T follicular helper cell (primary cell): ENCODE measurements around the gene SLC5A1.

Experiments
- DNase-seq: peaks from one replicate; pipeline ENCODE4 v3.0.0-alpha.2; 2020; ENCODE audit warnings: low read depth
- total RNA-seq, 2 experiments: gene quantifications; one replicate each; lab custom pipeline; 2026; lab: John Stamatoyannopoulos, UW

The SLC5A1 gene
- 0 reads per million in 2 experiments for total RNA-seq

GRCh38 chr22:32042924-32043323 is at the start of gene SLC5A1:
TSS of gene SLC5A1 (plus strand) at chr22:32043261. CDS start at chr22:32043282, 21 bp downstream.
- no peak for DNase-seq

GRCh38 chr22:31995046-31995445 is 48.0 kb upstream of the SLC5A1 start:
- no peak for DNase-seq

GRCh38 chr22:31995807-31996206 is 47.3 kb upstream of the SLC5A1 start:
- no peak for DNase-seq

GRCh38 chr22:31998784-31999385 is 44.2 kb upstream of the SLC5A1 start:
- no peak for DNase-seq

GRCh38 chr22:32000181-32000580 is 42.9 kb upstream of the SLC5A1 start:
- DNase-seq = no peak

- no peak for DNase-seq
Measured at GRCh38 chr22:32005453-32005852, 37.6 kb upstream of the SLC5A1 start.

- no peak for DNase-seq
Measured at GRCh38 chr22:32013200-32013599, 29.9 kb upstream of the SLC5A1 start.

- no peak for DNase-seq
Measured at GRCh38 chr22:32016081-32016480, 27.0 kb upstream of the SLC5A1 start.

GRCh38 chr22:32018056-32018455 is 25.0 kb upstream of the SLC5A1 start:
- DNase-seq = no peak

- DNase-seq = no peak
Measured at GRCh38 chr22:32020117-32020516, 22.9 kb upstream of the SLC5A1 start.

GRCh38 chr22:32021716-32022115 is 21.3 kb upstream of the SLC5A1 start:
- DNase-seq = no peak

GRCh38 chr22:32023251-32023827 is 19.7 kb upstream of the SLC5A1 start:
- no peak for DNase-seq

GRCh38 chr22:32024796-32025195 is 18.3 kb upstream of the SLC5A1 start:
- DNase-seq = no peak

GRCh38 chr22:32030518-32031247 is 12.4 kb upstream of the SLC5A1 start:
- DNase-seq = no peak

GRCh38 chr22:32031466-32031865 is 11.6 kb upstream of the SLC5A1 start:
- DNase-seq = no peak

- DNase-seq = no peak
Measured at GRCh38 chr22:32034275-32034674, 8.8 kb upstream of the SLC5A1 start.

- no peak for DNase-seq
Measured at GRCh38 chr22:32037236-32037635, 5.8 kb upstream of the SLC5A1 start.

- DNase-seq = no peak
Measured at GRCh38 chr22:32040324-32040904, 2.6 kb upstream of the SLC5A1 start.

GRCh38 chr22:32043391-32043790 is 330 bp downstream of the SLC5A1 start:
- no peak for DNase-seq

- DNase-seq = no peak
Measured at GRCh38 chr22:32044477-32044876, 1.4 kb downstream of the SLC5A1 start.

- DNase-seq = no peak
Measured at GRCh38 chr22:32044913-32045312, 1.9 kb downstream of the SLC5A1 start.

- no peak for DNase-seq
Measured at GRCh38 chr22:32048069-32048468, 5.0 kb downstream of the SLC5A1 start.
